ENCODE data around the gene KRTAP3-1. TPM values are rescaled to one million over a fixed set of nuclear protein-coding genes. Genes with fewer than 3 reads are reported as not detected.

The KRTAP3-1 gene
- total RNA-seq, 1 experiment from 2014 or later = not detected

DNA sequence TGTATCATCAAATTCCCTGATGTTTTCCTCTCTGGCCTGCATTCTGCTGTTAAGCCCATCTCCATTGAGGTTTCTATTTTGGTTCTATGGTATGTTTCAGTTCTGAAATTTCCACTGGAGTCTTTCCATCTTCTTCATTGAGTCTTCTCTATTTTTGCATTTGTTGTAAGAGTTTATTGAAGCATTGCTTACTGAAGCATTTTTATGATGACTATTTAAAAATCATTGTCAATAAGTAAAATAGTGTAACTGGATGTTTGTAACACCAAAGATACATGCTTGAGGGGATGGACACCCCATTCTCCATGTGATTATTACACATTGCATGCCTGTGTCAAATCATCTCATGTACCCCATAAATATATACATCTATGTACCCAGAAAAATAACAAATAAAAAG, 33.4 kb downstream of the KRTAP3-1 start:
- no peaks in the 10 kb centered on the region for H3K27me3 ChIP-seq (replicated peaks; ENCODE audit: insufficient read depth, low read depth, low read length, poor library complexity)
- no peak overlapping the region for H3K4me3 ChIP-seq (ENCODE audit: low read depth, low read length, poor library complexity, severe bottlenecking)
- H3K36me3 ChIP-seq (ENCODE audit: insufficient read depth, low read length, poor library complexity, severe bottlenecking) = no peaks in the 10 kb centered on the region
- CTCF ChIA-PET = no interaction called here
- no peak for DNase-seq (ENCODE audit: low spot score)
- no peak for TF ChIP-seq EZH2 (IDR thresholded peaks at IDR 0.05; ENCODE audit: borderline replicate concordance, low read depth, low read length, poor library complexity, severe bottlenecking)
- TF ChIP-seq, protein P1, sequence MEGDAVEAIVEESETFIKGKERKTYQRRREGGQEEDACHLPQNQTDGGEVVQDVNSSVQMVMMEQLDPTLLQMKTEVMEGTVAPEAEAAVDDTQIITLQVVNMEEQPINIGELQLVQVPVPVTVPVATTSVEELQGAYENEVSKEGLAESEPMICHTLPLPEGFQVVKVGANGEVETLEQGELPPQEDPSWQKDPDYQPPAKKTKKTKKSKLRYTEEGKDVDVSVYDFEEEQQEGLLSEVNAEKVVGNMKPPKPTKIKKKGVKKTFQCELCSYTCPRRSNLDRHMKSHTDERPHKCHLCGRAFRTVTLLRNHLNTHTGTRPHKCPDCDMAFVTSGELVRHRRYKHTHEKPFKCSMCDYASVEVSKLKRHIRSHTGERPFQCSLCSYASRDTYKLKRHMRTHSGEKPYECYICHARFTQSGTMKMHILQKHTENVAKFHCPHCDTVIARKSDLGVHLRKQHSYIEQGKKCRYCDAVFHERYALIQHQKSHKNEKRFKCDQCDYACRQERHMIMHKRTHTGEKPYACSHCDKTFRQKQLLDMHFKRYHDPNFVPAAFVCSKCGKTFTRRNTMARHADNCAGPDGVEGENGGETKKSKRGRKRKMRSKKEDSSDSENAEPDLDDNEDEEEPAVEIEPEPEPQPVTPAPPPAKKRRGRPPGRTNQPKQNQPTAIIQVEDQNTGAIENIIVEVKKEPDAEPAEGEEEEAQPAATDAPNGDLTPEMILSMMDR (conservative IDR thresholded peaks at IDR 0.05; ENCODE audit: low read depth, low read length) = no peak
- no peaks in the 10 kb centered on the region for H3K9me3 ChIP-seq (ENCODE audit: low read depth, low read length, poor library complexity, severe bottlenecking)
- POLR2A ChIA-PET (ENCODE audit: low non-redundant PET) = no interaction called here
- no peak overlapping the region for H3K27ac ChIP-seq (ENCODE audit: low read depth, low read length, poor library complexity, severe bottlenecking)
- H3K4me1 ChIP-seq (ENCODE audit: insufficient read depth, low read length, poor library complexity, severe bottlenecking) = no peaks in the 10 kb centered on the region
- no TSS peak for BruUV-seq (replicated peaks)
- intact Hi-C loops (cut with micrococcal nuclease; ENCODE audit: unreplicated experiment) = no loop called here

DNA sequence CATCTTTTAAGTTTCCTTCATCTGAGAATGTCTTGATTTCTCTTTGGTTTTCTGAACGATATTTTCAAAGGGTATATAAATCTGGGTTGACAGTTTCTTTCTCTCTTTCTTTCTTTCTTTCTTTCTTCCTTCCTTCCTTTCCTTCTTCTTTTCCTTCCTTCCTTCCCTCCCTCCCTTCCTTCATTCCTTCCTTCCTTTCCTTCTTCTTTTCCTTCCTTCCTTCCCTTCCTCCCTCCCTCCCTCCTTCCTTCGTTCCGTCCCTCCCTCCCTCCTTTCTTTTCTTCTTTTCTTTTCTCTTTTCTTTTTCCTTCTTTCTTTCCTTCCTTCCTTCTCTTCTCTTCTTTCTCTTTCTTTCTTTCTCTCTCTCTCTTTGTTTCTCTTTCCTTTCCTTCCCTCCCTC, 34.6 kb downstream of the KRTAP3-1 start:
- no peaks in the 10 kb centered on the region for H3K36me3 ChIP-seq (ENCODE audit: insufficient read depth, low read length, poor library complexity, severe bottlenecking)
- H3K4me3 ChIP-seq (ENCODE audit: low read depth, low read length, poor library complexity, severe bottlenecking) = no peak overlapping the region
- no peaks in the 10 kb centered on the region for H3K9me3 ChIP-seq (ENCODE audit: low read depth, low read length, poor library complexity, severe bottlenecking)
- no peaks in the 10 kb centered on the region for H3K27me3 ChIP-seq (replicated peaks; ENCODE audit: insufficient read depth, low read depth, low read length, poor library complexity)
- no peak for DNase-seq (ENCODE audit: low spot score)
- no peaks in the 10 kb centered on the region for H3K4me1 ChIP-seq (ENCODE audit: insufficient read depth, low read length, poor library complexity, severe bottlenecking)
- no peak for TF ChIP-seq EZH2 (IDR thresholded peaks at IDR 0.05; ENCODE audit: borderline replicate concordance, low read depth, low read length, poor library complexity, severe bottlenecking)
- TF ChIP-seq, protein P1 (conservative IDR thresholded peaks at IDR 0.05; ENCODE audit: low read depth, low read length) = no peak
- no peak overlapping the region for H3K27ac ChIP-seq (ENCODE audit: low read depth, low read length, poor library complexity, severe bottlenecking)
- ChIA-PET POLR2A (ENCODE audit: low non-redundant PET) (no interaction called here), CTCF (interaction anchor here (0.7 kb wide), 1 partner anchor 13 kb away, joined by 3 read pairs; no protein-coding TSS in a partner anchor)
- intact Hi-C loops (cut with micrococcal nuclease; ENCODE audit: unreplicated experiment) = no loop called here
- no TSS peak for BruUV-seq (replicated peaks)

DNA sequence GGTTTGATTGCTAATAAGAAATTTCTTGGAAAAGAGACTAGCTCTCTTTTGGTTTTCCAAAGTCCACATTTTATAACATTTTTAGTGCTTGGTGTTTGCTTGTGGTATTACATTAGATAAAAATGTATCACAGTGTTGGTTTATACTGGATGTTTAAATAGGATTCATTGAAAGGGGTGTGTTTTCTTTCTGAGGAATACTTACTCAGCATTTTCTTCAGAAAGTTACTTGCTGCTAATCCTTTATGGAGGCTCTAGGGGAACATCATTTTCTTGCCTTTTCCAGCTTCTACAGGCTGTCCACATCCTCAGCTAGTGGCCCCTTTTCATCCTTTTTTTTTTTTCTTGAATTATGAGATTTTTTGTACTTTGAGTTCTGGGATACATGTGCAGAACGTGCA, 41.3 kb downstream of the KRTAP3-1 start:
- Histone ChIP-seq H3K4me3 (ENCODE audit: low read depth, low read length, poor library complexity, severe bottlenecking) (no peak overlapping the region), H3K27ac (ENCODE audit: low read depth, low read length, poor library complexity, severe bottlenecking) (no peak overlapping the region), H3K27me3 (replicated peaks; ENCODE audit: insufficient read depth, low read depth, low read length, poor library complexity) (no peaks in the 10 kb centered on the region), H3K36me3 (ENCODE audit: insufficient read depth, low read length, poor library complexity, severe bottlenecking) (no peaks in the 10 kb centered on the region), H3K4me1 (ENCODE audit: insufficient read depth, low read length, poor library complexity, severe bottlenecking) (no peaks in the 10 kb centered on the region), H3K9me3 (ENCODE audit: low read depth, low read length, poor library complexity, severe bottlenecking) (no peaks in the 10 kb centered on the region)
- DNase-seq (ENCODE audit: low spot score) = no peak
- TF ChIP-seq, protein P1 (conservative IDR thresholded peaks at IDR 0.05; ENCODE audit: low read depth, low read length) = no peak
- TF ChIP-seq EZH2 (IDR thresholded peaks at IDR 0.05; ENCODE audit: borderline replicate concordance, low read depth, low read length, poor library complexity, severe bottlenecking) = no peak
- POLR2A ChIA-PET (ENCODE audit: low non-redundant PET) = no interaction called here
- CTCF ChIA-PET = no interaction called here
- intact Hi-C loops (cut with micrococcal nuclease; ENCODE audit: unreplicated experiment) = no loop called here
- no TSS peak for BruUV-seq (replicated peaks)

Measured in A673 (cell line).